ENCODE data around the gene SLC13A4.

DNA sequence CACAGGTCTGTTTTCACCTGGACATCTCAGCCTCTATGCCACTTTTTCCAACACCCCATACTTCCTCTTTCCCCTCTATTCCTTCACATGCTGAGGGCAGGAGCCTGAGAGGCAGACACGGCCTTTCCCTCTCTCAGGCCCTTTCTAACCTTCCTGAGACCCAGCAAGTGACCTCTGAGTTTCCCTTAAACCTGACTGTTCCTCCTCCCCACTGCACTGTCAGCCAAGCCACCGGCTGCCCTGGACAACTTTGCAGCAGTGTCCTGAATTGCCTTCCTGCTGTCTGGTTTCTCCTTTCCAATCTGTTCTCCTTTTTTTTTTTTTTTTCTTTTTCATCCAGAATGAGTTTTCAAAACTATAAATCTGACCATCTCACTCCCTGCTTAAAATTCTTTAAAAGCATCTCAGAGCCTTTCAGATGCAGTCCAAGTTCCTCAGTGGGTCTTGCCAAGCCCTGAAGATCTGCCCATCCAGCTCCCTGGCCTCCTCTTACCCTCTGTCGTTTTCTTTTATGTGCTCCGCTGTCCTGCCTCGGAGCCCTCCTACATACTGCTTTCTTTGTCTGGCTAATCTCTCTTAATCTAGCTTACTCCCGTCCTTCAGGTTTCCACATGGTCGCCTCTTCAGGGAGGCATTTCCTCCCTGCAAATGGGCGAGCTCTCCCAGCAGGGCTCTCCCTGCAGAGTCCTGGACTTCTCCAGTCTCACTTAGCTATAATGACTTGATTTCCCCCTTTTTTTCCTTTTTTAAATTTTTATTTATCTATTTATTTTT, 30.5 kb downstream of the SLC13A4 start:
- TF ChIP-seq, protein P1, sequence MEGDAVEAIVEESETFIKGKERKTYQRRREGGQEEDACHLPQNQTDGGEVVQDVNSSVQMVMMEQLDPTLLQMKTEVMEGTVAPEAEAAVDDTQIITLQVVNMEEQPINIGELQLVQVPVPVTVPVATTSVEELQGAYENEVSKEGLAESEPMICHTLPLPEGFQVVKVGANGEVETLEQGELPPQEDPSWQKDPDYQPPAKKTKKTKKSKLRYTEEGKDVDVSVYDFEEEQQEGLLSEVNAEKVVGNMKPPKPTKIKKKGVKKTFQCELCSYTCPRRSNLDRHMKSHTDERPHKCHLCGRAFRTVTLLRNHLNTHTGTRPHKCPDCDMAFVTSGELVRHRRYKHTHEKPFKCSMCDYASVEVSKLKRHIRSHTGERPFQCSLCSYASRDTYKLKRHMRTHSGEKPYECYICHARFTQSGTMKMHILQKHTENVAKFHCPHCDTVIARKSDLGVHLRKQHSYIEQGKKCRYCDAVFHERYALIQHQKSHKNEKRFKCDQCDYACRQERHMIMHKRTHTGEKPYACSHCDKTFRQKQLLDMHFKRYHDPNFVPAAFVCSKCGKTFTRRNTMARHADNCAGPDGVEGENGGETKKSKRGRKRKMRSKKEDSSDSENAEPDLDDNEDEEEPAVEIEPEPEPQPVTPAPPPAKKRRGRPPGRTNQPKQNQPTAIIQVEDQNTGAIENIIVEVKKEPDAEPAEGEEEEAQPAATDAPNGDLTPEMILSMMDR (IDR thresholded peaks at IDR 0.05), result no peak
- TF ChIP-seq POLR2AphosphoS5 (IDR thresholded peaks at IDR 0.05) (no peak), POLR2A (IDR thresholded peaks at IDR 0.05) (no peak), EP300 (IDR thresholded peaks at IDR 0.05) (no peak)

Data from upper lobe of left lung (tissue), 4 donors.